Stimulated activated naive CD4-positive, alpha-beta T cell treated with Interleukin-2 at 50 U/mL for 16 hours (primary cell): ENCODE data around the gene LGALS9C.
"Not testable (repeated sequence)": the region's sequence is repeated elsewhere in the genome, so short reads cannot be mapped to it uniquely, and the experiment has no call there.

Experiments
- DNase-seq: peaks from one replicate; lab custom pipeline; 2025; lab: John Stamatoyannopoulos, UW

The LGALS9C gene

DNA sequence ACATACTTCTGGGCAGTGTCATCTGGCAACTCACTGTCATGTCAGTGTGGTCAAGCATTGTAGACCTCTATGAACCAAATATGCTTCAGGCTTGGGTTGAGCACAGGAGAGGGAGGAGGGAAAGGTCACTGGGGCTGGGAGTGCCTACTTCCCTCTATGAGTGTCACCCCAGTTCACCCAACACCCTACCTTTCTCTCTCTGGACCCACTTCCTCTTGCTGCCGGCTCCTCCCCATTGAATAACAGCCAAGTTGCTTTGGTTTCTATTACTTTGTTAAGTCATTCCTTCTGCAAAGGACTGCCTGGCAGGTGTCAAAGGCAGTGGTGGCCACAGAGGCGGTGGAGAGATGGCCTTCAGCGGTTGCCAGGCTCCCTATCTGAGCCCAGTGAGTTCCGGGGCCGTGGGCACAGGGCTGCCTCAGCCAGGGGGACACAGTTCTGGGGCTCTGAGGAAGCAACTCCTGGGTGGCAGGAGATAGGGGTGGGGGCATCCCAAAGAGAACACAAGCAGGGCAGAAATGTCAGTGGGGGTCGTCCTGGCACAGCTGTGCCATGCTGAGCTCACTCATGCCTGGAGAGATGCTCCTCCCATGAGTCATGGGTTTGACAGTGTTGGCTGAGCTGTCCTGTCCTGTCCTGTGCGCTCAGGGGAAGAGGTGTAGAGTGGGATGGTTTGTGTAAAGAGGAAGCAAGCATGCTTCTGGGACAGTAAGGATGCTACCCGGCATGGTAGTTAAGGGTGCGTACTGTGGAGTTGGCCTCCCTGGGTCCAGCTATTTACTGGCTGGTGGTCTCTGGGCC, at the start of gene LGALS9C:
TSS of gene LGALS9C (plus strand) at position 282 of the 801 bp plus-strand sequence. CDS start at position 348, 66 bp downstream.
- DNase-seq = not testable (repeated sequence)

DNA sequence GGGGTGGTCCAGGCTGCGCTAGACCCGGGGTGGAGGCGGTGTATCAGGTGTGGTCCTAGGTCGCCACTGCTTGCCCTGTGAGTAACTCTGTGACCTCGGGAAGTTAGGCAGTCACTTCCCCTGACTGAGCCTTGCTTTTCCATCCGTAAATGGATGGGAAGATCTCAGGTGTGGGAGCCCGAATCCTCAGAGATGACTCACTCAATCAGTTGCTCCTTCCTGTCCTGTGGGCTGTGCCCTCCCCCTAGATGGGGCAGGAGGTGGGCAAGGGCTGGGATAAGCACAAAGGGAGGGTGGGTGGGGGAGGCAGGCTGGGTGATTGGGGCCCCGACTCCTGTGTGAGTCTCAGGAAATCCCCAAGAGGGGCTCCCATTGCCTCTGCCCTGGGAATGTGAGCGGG, 44.4 kb upstream of the LGALS9C start:
- DNase-seq = not testable (repeated sequence)

DNA sequence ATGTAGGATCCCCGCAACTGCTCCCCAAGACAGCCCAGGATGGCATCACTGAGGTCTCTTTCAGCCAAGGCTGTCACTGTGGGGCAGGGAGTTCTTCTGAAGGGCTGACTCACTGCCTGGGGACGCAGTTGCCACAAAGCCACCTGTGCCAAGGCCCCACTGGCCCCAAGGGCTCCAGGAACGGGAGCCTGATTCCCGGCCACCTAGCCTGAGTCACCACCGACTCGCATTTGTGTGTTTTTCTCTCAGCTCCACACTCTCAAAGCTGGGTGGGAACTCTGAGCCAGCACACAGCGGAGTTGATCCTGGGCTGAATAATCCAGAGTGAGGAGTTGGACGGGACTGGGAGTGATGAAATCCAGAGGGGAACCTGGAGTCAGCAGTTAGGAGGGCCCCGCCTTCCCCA, 37.1 kb upstream of the LGALS9C start:
- not testable (repeated sequence) for DNase-seq

DNA sequence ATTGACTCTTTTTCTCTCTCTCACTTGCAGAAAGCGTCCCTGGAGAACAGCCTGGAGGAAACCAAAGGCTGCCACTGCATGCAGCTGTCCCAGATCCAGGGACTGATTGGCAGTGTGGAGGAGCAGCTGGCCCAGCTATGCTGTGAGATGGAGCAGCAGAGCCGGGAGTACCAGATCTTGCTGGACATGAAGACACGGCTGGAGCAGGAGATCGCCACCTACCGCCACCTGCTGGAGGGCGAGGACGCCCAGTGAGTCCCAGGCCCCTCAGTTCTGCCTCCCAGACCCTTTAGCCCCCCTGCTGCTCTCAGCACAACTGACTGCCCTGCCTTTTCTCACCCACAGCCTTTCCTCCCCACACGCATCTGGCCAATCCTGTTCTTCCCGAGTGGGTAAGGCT, 34.5 kb upstream of the LGALS9C start:
- DNase-seq = not testable (repeated sequence)

DNA sequence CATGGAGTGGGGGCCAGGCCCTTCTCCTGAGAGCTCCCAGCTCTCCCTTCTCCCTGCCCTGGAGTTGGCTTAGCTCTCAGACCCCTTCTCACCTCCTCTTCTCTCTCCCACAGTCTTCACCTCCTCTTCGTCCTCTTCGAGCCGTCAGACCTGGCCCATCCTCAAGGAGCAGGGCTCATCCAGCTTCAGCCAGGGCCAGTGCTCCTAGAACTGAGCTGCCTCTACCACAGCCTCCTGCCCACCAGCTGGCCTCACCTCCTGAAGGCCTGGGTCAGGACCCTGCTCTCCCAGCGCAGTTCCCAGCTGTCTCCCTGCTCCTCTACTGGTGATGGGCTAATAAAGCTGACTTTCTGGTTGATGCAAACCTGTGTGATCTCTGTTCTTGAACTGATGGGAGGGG, 34.1 kb upstream of the LGALS9C start:
- not testable (repeated sequence) for DNase-seq

DNA sequence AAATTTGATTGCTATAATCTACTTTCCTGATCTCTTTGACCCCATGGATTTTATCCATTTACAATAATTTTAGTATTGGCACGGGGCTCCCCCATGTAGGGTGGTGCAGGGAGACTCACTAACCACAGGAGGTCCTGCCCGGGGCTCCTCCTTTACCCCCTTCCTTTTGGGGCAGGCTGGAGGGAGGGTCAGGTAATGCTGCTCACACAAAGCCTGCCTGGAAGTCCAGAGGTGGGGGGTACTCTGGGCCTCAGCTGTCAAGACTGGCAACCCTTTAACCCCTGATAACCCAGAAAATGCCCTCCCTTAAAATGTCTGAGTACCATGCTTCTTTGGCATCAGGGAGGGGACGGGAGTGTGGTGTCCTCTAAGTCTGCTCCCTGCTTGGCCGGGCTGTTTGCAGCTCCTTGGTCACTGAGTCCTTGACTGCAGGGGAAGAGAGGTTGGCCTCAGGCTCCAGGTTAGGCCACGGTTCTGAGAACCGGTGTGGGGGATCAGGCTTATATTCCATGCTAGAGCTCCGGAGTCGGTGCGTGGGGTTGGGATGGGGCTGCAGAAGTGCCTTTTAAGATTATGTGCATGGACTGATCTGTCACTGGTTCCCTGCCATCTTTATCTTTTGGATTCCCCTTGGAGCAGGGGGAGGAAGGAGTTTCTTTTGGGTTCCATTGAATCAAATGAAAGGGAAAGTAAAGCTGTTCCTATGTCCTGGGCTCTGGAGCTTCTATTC, 28.9 kb upstream of the LGALS9C start:
- DNase-seq = not testable (repeated sequence)

DNA sequence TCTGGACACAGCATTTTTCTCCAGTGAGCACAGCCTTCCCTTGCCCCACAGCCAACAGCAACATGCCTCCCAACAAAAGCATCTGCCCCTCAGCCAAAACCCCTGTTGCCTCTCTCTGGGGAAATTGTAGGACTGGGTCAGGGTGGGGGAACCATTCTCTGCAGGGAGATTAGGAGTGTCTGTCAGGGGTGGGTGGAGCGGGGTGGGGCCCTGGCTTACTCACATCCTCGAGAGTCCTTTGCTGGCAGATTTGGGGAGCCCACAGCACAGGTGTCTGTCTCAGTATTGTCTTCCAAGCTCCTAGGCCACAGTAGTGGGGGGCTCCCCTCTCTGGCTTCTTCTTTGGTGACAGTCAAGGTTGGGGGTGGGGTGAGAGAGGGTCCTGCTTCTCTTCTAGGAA, 28.3 kb upstream of the LGALS9C start:
- DNase-seq = not testable (repeated sequence)

DNA sequence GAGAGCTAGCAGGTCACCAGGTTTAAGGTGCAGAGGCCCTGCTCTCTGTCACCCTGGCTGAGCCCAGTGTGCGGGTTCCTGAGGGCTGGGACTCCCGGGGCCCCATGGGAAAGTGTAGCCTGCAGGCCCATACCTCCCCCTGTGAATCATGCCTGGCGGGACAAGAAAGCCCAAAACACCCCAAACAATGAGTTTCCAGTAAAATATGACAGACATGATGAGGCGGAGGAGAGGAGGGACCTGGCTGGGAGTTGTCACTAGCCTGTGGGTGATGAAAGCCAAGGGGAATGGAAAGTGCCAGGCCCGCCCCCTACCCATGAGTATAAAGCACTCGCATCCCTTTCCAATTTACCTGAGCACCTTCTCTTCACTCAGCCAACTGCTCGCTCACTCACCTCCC, 26.8 kb upstream of the LGALS9C start:
- DNase-seq = not testable (repeated sequence)

DNA sequence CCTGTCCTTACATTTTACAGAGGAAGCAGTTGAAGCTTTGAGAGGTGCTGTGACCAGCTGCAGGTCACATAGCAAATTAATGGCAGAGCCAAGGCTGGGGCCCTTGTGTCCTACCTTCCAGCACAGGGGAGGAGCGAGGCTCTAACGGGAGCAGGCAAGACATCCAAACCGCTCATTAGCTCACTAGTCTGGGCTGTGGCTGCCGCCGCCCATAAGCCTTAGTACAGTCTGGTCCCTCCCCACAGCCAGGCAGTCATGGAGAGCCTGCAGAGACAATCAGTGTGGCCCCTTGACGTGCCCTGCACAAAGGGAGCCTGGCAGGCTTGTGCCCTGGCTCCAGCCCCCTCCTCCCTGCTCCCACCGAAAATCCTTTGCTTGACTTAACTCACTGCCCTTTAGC, 25.6 kb upstream of the LGALS9C start:
- DNase-seq = not testable (repeated sequence)

DNA sequence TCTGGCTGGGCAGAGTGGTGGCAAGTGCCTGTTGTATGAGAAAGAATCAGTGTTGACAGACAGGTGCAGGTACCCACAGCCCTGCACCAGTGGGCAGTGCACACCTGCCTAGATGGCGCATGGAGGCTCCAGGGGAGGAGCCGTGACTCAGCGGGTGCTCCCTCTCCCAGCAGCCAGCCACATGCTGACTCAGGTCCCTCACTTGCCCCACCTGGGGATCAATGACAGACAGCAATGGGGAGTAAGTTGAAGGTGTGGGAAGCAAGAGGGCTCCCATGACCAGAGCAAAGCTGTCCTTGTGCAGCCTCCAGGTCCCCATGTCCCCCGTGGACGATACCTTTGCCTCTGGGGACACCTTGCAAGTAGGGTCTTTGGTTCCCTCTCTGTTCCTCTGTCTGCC, 24.6 kb upstream of the LGALS9C start:
- DNase-seq = not testable (repeated sequence)

DNA sequence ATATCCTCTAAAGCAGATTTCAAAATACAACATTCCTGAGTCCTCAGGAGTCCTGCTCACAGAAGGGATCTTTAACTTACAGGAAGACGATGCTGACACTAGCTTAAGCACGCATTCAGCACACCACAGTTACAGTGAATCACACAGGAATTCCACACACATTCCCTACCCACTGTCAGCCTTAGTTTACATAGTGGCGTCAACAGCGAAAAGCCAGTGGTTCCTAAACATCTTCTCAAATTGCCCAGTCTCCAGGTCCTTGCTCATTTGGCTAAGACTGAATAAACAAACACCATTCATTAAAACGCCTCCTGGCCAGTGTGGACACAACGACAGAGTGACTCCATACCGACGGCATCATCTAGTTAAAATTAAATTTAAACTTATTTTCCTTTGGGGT, 17.6 kb upstream of the LGALS9C start:
- not testable (repeated sequence) for DNase-seq

DNA sequence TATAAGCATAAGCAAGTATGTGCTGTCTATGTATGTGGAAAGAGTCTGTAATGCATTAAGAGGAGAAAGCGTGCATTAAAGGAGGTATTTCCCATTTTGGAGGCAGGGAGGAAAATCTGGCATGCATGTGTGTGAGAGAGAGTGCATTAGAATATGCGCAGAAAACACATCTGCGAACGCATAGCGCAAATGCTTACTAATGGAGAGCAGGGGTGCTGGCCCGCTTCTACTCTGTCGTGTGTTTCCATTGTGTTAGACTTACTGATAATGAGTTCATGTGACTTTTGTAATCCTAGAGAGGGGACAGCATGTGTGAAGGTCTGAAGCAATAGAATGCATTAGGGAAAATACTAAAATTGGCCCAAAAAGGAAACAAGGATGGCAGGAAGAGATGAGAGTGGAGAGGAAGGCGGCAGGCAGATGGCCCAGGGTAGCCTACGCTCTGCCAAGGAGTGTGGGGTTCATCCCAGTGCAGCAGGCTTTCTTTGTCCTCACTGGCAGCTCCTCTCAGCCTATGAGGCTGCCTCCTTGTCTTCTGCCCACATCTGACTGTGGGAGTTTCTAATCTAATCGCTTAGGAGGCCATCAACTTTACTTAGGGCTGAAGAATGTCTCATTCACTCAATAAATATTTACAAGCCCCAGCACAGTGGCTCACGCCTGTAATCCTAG, 12.6 kb upstream of the LGALS9C start:
- DNase-seq = not testable (repeated sequence)

DNA sequence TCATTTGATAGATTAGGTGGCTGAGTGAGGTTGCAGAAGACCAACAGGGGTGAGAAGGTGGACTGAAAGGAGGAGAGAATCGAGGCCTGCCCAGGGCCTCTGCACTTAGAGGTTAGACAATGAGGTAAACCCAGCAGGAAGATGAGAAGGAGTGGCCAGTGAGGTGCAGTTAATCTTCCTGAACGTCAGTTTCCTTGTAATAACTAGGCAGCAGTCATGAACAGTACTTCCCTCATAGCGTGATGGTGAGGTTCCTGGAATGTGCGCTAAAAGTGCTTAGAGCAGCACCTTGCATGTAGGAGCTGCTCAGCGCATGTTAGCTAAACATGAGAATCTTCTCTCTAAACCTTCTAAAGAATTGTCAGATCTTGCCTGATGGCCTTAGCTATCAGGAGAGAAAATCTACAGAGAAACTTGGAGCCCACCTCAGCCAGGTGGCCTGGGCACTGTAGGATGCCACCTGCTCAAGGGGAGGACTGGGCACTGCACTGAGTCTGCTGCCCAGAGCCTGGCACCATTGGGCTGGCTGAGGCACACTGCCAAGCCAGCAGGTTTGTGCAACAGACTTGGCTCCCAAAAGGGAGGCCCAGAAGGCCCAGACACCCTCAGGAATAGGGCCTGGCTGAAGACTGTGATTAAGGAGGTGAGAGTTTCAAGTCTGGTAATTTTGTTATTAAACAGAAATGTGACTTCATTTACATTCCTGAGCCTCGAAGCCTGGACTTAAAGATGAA, 10.2 kb upstream of the LGALS9C start:
- DNase-seq = not testable (repeated sequence)

DNA sequence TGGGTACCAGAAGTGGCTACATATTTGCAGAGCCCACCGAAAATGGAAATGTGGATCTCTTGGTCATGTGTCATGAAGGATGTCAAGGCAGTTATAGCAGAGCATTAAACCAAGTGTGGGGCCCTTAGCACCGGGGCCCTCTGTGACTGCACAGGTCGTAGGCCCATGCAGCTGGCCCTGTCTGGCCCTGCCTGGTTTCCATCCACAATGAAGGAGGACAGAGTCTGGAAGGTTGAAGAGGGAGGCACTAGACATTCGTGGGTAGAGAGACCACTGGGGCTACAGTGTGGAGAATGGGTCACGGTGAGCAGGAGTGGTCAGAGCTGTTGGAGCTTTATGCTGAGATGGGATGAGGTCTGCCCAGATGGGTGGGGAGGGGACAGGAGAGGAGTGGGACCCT, 9.6 kb upstream of the LGALS9C start:
- not testable (repeated sequence) for DNase-seq

DNA sequence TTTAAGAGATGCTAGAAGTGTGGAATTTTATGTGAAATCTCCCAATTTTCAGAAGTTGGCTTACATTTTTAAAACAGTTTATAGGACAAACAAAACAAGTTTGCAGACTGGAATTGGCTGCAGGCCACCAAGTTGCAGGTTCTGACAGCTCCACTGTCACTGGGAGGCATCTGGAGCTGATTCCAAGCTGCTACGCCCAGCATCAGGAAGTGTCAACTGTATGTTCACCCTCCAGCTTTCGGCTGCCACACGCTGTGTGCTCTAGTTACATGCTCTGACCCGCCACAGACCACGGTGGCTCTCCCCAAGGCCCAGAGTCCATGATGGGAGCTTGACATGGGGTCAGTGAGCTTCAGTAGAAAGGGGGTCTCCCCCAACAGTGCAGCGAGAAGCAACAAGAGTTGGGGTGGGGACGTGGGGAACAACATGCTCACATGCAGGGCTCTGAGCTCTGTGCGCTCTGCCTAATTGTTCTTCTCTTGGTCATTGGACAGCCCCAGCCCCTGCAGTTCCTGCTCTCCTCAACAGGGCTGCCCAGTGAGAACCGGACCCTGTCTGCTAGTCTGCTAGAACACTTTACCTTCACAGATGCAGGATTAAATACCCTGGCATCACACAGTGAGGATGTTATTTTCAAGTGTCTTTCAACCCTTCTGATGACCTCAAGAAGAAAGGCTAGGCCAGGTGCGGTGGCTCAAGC, 8.0 kb upstream of the LGALS9C start:
- DNase-seq = not testable (repeated sequence)

DNA sequence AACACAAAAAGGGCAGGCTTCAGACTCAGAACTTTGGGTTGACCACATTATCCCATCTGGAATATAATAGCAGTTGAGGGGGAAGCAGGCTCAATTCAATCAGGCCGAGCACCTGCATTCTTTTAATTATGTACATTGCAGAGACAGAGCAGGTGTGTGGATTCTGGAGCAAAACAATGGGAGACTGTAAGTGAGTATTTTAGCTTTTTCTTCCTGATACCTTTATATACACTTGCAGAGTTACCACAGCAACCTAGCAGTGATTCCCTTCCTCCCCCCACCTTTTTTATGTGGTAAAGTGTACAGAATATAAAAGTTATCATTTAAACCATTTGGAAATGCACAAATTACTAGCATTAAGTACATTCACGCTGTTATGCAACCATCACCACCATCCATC, 6.8 kb upstream of the LGALS9C start:
- not testable (repeated sequence) for DNase-seq

DNA sequence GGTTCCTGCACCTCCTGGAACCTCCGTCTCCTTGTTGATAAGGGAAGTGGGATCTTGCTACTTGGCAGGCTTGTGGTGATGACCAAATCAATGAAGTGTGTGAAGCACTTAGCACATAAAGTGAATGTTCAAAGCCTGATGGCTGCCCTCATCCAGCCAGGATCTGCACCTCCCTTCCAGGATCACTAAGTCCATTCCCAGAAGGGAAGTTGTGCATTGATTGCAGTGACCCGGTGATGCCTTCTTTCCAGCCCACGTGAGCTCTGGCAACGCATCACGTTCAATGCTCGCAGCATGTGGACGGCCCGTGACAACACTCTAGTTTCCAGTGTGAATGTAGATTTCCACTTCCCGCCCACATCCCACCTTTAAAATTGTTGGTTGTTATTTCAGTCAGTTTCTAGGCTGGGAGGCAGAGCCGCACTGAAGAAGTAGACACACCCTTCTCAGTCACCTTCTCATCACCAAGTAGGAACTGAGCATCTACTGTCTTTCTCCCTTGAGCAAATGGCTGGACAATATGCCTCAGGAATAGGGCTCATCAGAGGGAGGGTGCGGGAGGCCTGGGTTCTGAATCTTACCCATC, 6.2 kb upstream of the LGALS9C start:
- not testable (repeated sequence) for DNase-seq

DNA sequence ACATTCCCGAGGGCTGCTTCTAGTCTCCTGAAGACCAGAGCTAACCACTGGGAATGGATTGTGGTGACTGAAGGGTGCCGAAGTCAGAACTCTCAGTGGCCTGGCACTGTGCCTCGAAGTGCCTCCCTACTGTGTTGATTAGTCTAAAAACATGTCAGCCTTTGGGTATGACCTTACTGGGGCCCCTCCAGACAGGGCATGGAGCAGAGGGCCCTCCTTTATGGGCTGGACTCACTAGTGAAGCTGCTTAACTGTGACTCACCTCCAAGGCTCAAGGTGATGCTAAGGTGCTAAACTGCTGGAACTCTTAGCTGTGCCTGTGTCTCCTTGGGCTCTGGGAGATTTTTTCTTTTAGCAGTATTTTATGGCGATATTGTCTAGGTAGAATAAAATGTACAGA, 2.6 kb upstream of the LGALS9C start:
- DNase-seq = not testable (repeated sequence)

DNA sequence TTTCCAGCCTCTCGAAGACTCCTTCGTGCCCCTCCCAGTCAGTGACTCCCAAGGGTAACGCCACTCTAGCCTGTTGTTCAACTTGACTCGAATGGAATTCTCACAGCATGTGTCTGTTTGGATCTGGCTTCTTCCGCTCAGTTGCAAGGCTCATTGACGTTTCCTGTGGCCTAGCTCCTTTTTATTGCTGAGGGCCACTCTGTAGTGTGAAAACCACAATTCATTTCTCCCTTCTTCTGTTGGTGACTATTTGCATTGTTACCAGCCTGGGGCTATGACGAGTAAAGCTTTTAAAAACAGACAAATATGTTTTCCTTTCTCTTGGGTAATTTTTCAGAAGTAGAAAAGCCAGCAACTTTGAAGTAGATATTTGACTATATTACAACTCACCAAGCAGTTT, 1.8 kb upstream of the LGALS9C start:
- DNase-seq = not testable (repeated sequence)

DNA sequence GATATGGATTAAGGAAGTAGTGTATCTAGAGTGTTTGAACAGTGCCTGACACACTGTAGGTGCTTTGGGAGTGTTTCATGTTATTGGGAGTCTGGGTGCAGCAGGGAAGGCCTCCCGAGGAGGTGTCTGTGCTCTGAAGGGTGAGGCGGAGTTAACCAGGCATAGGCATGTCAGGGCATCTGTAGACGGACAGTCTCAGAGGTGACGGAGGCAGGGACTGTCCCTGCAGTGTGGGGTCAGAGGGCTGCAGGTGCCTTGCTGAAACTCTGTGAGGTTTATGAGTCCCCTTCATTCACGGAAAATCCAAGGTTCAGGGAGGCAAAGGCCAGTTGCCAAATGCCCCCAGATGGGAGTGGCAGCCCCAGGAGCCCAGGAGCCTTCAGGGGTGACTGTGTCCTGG, 778 bp downstream of the LGALS9C start:
- not testable (repeated sequence) for DNase-seq

DNA sequence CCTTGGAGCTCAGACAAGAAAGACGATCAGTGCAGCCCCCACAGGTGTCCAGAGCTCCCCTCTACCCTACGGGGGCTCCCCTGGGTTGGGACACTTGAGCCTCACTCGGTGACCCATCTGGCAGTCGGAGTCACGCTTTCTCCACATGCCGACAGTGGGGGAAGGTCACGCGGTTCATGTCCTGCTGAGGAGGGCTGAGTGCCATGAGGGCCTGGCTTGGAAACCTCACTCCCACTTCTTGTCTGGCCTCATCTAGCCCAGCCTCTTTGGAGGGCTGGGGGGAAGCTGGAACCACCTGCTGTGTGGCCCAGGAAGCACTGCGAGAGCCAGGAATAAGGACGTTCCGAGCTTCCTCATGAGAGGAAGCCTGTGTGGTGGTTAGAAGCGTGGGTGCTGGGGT, 1.8 kb downstream of the LGALS9C start:
- not testable (repeated sequence) for DNase-seq
